K562 (cell line): ENCODE measurements around the gene GMDS. TPM values are rescaled to one million over a fixed set of nuclear protein-coding genes. Genes with fewer than 3 reads are reported as not detected.

Experiments used
- ARID2 ChIP-seq: fragments of 450-650 bp; IDR thresholded peaks from 2 replicates; pipeline ENCODE4 v1.6.1; 2017; ENCODE audit warnings: antibody characterized with exemption, mild to moderate bottlenecking
- BRF1 ChIP-seq: IDR thresholded peaks from 3 replicates; pipeline ENCODE4 v1.6.1; 2011; ENCODE audit warnings: borderline replicate concordance, mild to moderate bottlenecking; ENCODE audit not compliant: insufficient read length; ENCODE audit errors: extremely low read depth
- BRF2 ChIP-seq: IDR thresholded peaks from 3 replicates; pipeline ENCODE4 v1.6.1; 2011; ENCODE audit warnings: borderline replicate concordance, mild to moderate bottlenecking; ENCODE audit not compliant: insufficient read length, insufficient read depth
- CEBPZ ChIP-seq: fragments of 150-350 bp; IDR thresholded peaks from 2 replicates; pipeline ENCODE4 v1.6.1; 2014; ENCODE audit warnings: low read depth, mild to moderate bottlenecking, low read length, borderline replicate concordance
- COPS2 ChIP-seq: fragments of 450-650 bp; conservative IDR thresholded peaks from 2 replicates; pipeline ENCODE4 v1.6.1; 2016; ENCODE audit warnings: mild to moderate bottlenecking, moderate library complexity
- FOXA1 ChIP-seq: fragments of 450-650 bp; IDR thresholded peaks from 2 replicates; pipeline ENCODE4 v1.6.1; 2016; ENCODE audit warnings: mild to moderate bottlenecking, borderline replicate concordance
- IRF9 ChIP-seq: fragments of 450-650 bp; IDR thresholded peaks from 2 replicates; pipeline ENCODE4 v1.6.1; 2016; ENCODE audit warnings: missing biosample characterization, missing genetic modification characterization
- NCOA1 ChIP-seq: fragments of 450-650 bp; IDR thresholded peaks from 2 replicates; pipeline ENCODE4 v1.6.1; 2016; ENCODE audit warnings: low read depth
- RAD21 ChIP-seq, 2 experiments: fragments of 250-450 bp in 1 of 2; fragments of 450-650 bp in 1 of 2; sonication (Bioruptor Pico) in 1 of 2; formaldehyde crosslinking in 1 of 2; IDR thresholded peaks in 1 of 2; conservative IDR thresholded peaks in 1 of 2; 2 replicates each; pipeline versions ENCODE4 v1.4.0 to v1.8.0; 2020 to 2022; ENCODE audit warnings: mild to moderate bottlenecking in 2 of 2, moderate library complexity in 1 of 2
- RBM14 ChIP-seq: fragments of 200-400 bp; formaldehyde crosslinking; IDR thresholded peaks from 2 replicates; pipeline ENCODE4 v1.6.1; 2018; ENCODE audit warnings: low read depth, mild to moderate bottlenecking, low read length, moderate library complexity, borderline replicate concordance; ENCODE audit not compliant: insufficient read depth
- TCF7 ChIP-seq: sonication (generic); IDR thresholded peaks from 2 replicates; pipeline ENCODE4 v1.6.1; 2016; ENCODE audit warnings: antibody characterized with exemption, borderline replicate concordance
- XRCC5 ChIP-seq: fragments of 200-400 bp; formaldehyde crosslinking; IDR thresholded peaks from 2 replicates; pipeline ENCODE4 v1.6.1; 2017; ENCODE audit warnings: low read depth, mild to moderate bottlenecking, low read length
- ZNF12 ChIP-seq: sonication (generic); formaldehyde crosslinking; IDR thresholded peaks from 2 replicates; pipeline ENCODE4 v1.4.0; 2020; ENCODE audit warnings: mild to moderate bottlenecking, missing genetic modification reagents
- ZNF134 ChIP-seq: fragments of 250-450 bp; sonication (Bioruptor Pico); conservative IDR thresholded peaks from 2 replicates; pipeline ENCODE4 v1.4.0; 2020
- ZNF280B ChIP-seq: fragments of 250-450 bp; sonication (Bioruptor Pico); IDR thresholded peaks from 2 replicates; pipeline ENCODE4 v1.5.1; 2021; ENCODE audit warnings: mild to moderate bottlenecking
- polyA plus RNA-seq, 8 experiments: library from polyadenylated mRNA; depleted of rRNA in 4 of 8; stranded (reverse) in 5 of 8; unstranded in 3 of 8; fragments of >200 nt; fragmentation: Nextera tagmentation in 2 of 8; fragmentation: Illumina TruSeq in 1 of 8; extraction: Ambion mirVana in 2 of 8; extraction: Trizol in 1 of 8; gene quantifications; 2 replicates each; pipeline versions ENCODE4 v1.2.1 to v1.2.3, GENCODE V29; 2011 to 2014; ENCODE audit warnings: inconsistent platforms in 1 of 8, missing spikeins in 1 of 8
- total RNA-seq, 7 experiments: library from RNA; depleted of rRNA in 6 of 7; stranded (reverse); fragments of >200 nt in 6 of 7; fragmentation: Illumina TruSeq in 2 of 7; extraction: Trizol in 2 of 7; gene quantifications; 2 replicates each; pipeline versions ENCODE4 v1.2.1 to v1.2.3, GENCODE V29; 2011 to 2021; ENCODE audit warnings: low replicate concordance in 1 of 7

Gene GMDS
- total and polyA plus RNA-seq, 9 of the 15 experiments (the other 6 are each of a cell fraction or from before 2014, with no cell fraction given) = 0.48 to 31.8 (median 13.4) TPM

- TF ChIP-seq CEBPZ (no peak), COPS2 (no peak), XRCC5 (0 out of 2 replicates have a peak, but pooled peaks have one; percentile 56), FOXA1 (no peak), ZNF134 (CRISPR knock-in tag) (no peak), ZNF280B (CRISPR knock-in tag) (no peak), NCOA1 (no peak), BRF2 (no peak), BRF1 (no peak), ARID2 (peak; percentile 26; the same call in 1 of the 2 replicates), ZNF12 (no peak; the same call in 1 of the 2 replicates), TCF7 (no peak), RAD21 (CRISPR knock-in tag; conservative IDR thresholded peaks at IDR 0.05 in 1 of 2, IDR thresholded peaks at IDR 0.05 in 1 of 2) (peak; percentile 99), RBM14 (0 out of 2 replicates have a peak, but pooled peaks have one; percentile 41), IRF9 (no peak)
Observed at GRCh38 chr6:1604158-1605003, 641.0 kb downstream of the GMDS start (continued).
